Prostate gland (tissue), 2 donors: ENCODE results near the gene RNASEH2B. TPM values are rescaled to one million over a fixed set of nuclear protein-coding genes. Genes with fewer than 3 reads are reported as not detected.

ENCODE experiments used
- DNase-seq: peaks from one replicate; pipeline ENCODE4 v3.0.0-alpha.2; 2019; ENCODE audit warnings: low spot score
- H3K27ac ChIP-seq, 2 donors: fragments of 200-600 bp; sonication (generic); 2 replicates each; pipeline ENCODE4 v1.5.1; 2017 to 2019
- H3K27me3 ChIP-seq: fragments of 200-600 bp; sonication (generic); replicated peaks from 2 replicates; pipeline ENCODE4 v1.5.1; 2019; ENCODE audit not compliant: insufficient read depth
- H3K36me3 ChIP-seq, 2 donors: fragments of 200-600 bp; sonication (generic); 1 replicate in 1 of 2; 2 replicates in 1 of 2; pipeline versions ENCODE4 v1.5.1 to v1.8.1; 2017 to 2019
- H3K4me1 ChIP-seq: fragments of 200-600 bp; sonication (generic); replicated peaks from 2 replicates; pipeline ENCODE4 v1.5.1; 2019
- H3K4me3 ChIP-seq, 2 donors: fragments of 200-600 bp; sonication (generic); 2 replicates each; pipeline ENCODE4 v1.5.1; 2017 to 2019
- H3K9me3 ChIP-seq: fragments of 200-600 bp; sonication (generic); 2 replicates; pipeline ENCODE4 v1.5.1; 2017
- CTCF ChIP-seq, 4 experiments: fragments of 200-600 bp in 2 of 4; fragments of 450-650 bp in 2 of 4; sonication (generic) in 2 of 4; IDR thresholded peaks; 1 replicate in 3 of 4; 2 replicates in 1 of 4; pipeline ENCODE4 v1.5.1; 2016 to 2019; ENCODE audit warnings: antibody characterized with exemption in 4 of 4, mild to moderate bottlenecking in 2 of 4, moderate library complexity in 2 of 4
- POLR2A ChIP-seq: fragments of 450-650 bp; IDR thresholded peaks from one replicate; pipeline ENCODE4 v1.6.1; 2016; ENCODE audit warnings: antibody characterized with exemption, mild to moderate bottlenecking
- POLR2AphosphoS5 ChIP-seq: sonication (generic); formaldehyde crosslinking; IDR thresholded peaks from one replicate; pipeline ENCODE4 v1.6.1; 2017; ENCODE audit warnings: antibody characterized with exemption
- WGBS: methylation state at CpG from one replicate; pipeline ENCODE4 v1.1.5; 2018; 5-methylcytosine and 5-hydroxymethylcytosine counted together
- intact Hi-C: fragments of 100-400 bp; cut with DNase I; formaldehyde crosslinking; loops from one replicate; pipeline ENCODE4 v1.14.2; 2022
- total RNA-seq, 2 donors: library from RNA; depleted of rRNA; stranded (reverse); fragments of >200 nt; gene quantifications; one replicate each; pipeline ENCODE4 v1.1.0, GENCODE V29; 2016

RNASEH2B gene
- total RNA-seq, 2 donors from 2014 or later = 34.1 to 54.9 TPM

GRCh38 chr13:50981686-50982085, 72.1 kb downstream of the RNASEH2B start:
- intact Hi-C loops = no loop called here
- Histone ChIP-seq H3K4me1 (no peaks in the 10 kb centered on the region), H3K9me3 (no peaks in the 10 kb centered on the region), H3K4me3 (no peak overlapping the region), H3K36me3 (no peaks in the 10 kb centered on the region), H3K27ac (no peak overlapping the region), H3K27me3 (no peaks in the 10 kb centered on the region)
- TF ChIP-seq POLR2AphosphoS5 = no peak
- TF ChIP-seq CTCF (IDR thresholded peaks at IDR 0.05) = no peak
- no peak for TF ChIP-seq POLR2A
- WGBS = 92% methylated on average over 4 of the region's 4 CpGs
- DNase-seq = no peak

- no peaks in the 10 kb centered on the region for H3K9me3 ChIP-seq
- TF ChIP-seq POLR2AphosphoS5 (no peak), CTCF (IDR thresholded peaks at IDR 0.05) (peak in 2 of 4 experiments; percentile 27 to 36)
- H3K27me3 ChIP-seq = no peaks in the 10 kb centered on the region
- 21% methylated on average over 6 of the region's 6 CpGs for WGBS
- no peaks in the 10 kb centered on the region for H3K36me3 ChIP-seq
- no peak overlapping the region for H3K27ac ChIP-seq
- no peak for DNase-seq
- intact Hi-C loops = no loop called here
- no peak overlapping the region for H3K4me3 ChIP-seq
- H3K4me1 ChIP-seq = no peaks in the 10 kb centered on the region
Measured at GRCh38 chr13:50989476-50989875, 79.9 kb downstream of the RNASEH2B start.

GRCh38 chr13:50990065-50990817, 80.7 kb downstream of the RNASEH2B start:
- H3K4me1 ChIP-seq = no peaks in the 10 kb centered on the region
- no peaks in the 10 kb centered on the region for H3K9me3 ChIP-seq
- DNase-seq = no peak
- no peaks in the 10 kb centered on the region for H3K36me3 ChIP-seq
- H3K4me3 ChIP-seq = no peak overlapping the region
- peak overlapping the region in 1 of 2 donors; percentile 56 for H3K27ac ChIP-seq
- WGBS = 75% methylated on average over 11 of the region's 11 CpGs
- intact Hi-C loops = loop anchor here (5.0 kb wide), 1 partner anchor 67 kb away; no protein-coding TSS in a partner anchor
- TF ChIP-seq POLR2A (no peak), POLR2AphosphoS5 (no peak)
- no peaks in the 10 kb centered on the region for H3K27me3 ChIP-seq

- 64% methylated on average over 22 of the region's 22 CpGs for WGBS
- DNase-seq = no peak
- Histone ChIP-seq H3K36me3 (no peaks in the 10 kb centered on the region), H3K4me3 (no peak overlapping the region), H3K9me3 (no peaks in the 10 kb centered on the region), H3K4me1 (no peaks in the 10 kb centered on the region), H3K27ac (peak overlapping the region in 1 of 2 donors; percentile 56), H3K27me3 (no peaks in the 10 kb centered on the region)
- intact Hi-C loops = loop anchor here (5.0 kb wide), 1 partner anchor 66 kb away; no protein-coding TSS in a partner anchor
- TF ChIP-seq POLR2AphosphoS5 = peak; percentile 21
- TF ChIP-seq POLR2A = no peak
Measured at GRCh38 chr13:50990818-50991506, 81.4 kb downstream of the RNASEH2B start.

GRCh38 chr13:50991579-50992521, 82.3 kb downstream of the RNASEH2B start:
- Histone ChIP-seq H3K27me3 (no peaks in the 10 kb centered on the region), H3K9me3 (no peaks in the 10 kb centered on the region), H3K36me3 (no peaks in the 10 kb centered on the region), H3K4me1 (no peaks in the 10 kb centered on the region), H3K27ac (no peak overlapping the region), H3K4me3 (no peak overlapping the region)
- 56% methylated on average over 6 of the region's 6 CpGs for WGBS
- TF ChIP-seq POLR2AphosphoS5 (no peak), POLR2A (no peak), CTCF (IDR thresholded peaks at IDR 0.05) (no peak)
- no peak for DNase-seq
- intact Hi-C loops = loop anchor here (5.0 kb wide), 1 partner anchor 65 kb away; no protein-coding TSS in a partner anchor
